Neutrophil (primary cell): Measurements from ENCODE around the gene CACNA1I.

Source experiments
- H3K27ac ChIP-seq: fragments of 200-600 bp; sonication (generic); 2 replicates; pipeline ENCODE4 v1.5.1; 2016; ENCODE audit warnings: mild to moderate bottlenecking, moderate library complexity
- H3K27me3 ChIP-seq: fragments of 200-600 bp; sonication (generic); 2 replicates; pipeline ENCODE4 v1.6.0; 2016; ENCODE audit warnings: mild to moderate bottlenecking
- H3K36me3 ChIP-seq: fragments of 200-600 bp; sonication (generic); 2 replicates; pipeline ENCODE4 v1.5.1; 2017
- H3K4me1 ChIP-seq, 2 experiments: fragments of 200-600 bp in 1 of 2; sonication (generic) in 1 of 2; 1 replicate in 1 of 2; 2 replicates in 1 of 2; pipeline versions ENCODE4 v1.5.1 to v1.6.1; 2013 to 2016; ENCODE audit warnings: low read depth in 1 of 2, low read length in 1 of 2, mild to moderate bottlenecking in 1 of 2, moderate library complexity in 1 of 2; ENCODE audit not compliant: control insufficient read depth in 1 of 2, insufficient read depth in 1 of 2
- H3K4me3 ChIP-seq, 2 experiments: fragments of 200-600 bp in 1 of 2; sonication (generic) in 1 of 2; 1 replicate in 1 of 2; 2 replicates in 1 of 2; pipeline ENCODE4 v1.5.1; 2013 to 2016; ENCODE audit warnings: low read depth in 1 of 2, low read length in 1 of 2, mild to moderate bottlenecking in 1 of 2, moderate library complexity in 1 of 2
- H3K9me3 ChIP-seq: fragments of 200-600 bp; sonication (generic); 2 replicates; pipeline ENCODE4 v1.5.1; 2016
- CTCF ChIP-seq: fragments of 200-600 bp; sonication (generic); IDR thresholded peaks from 2 replicates; pipeline ENCODE4 v1.5.1; 2016; ENCODE audit warnings: antibody characterized with exemption

Gene CACNA1I

GRCh38 chr22:39610246-39610645, 39.7 kb downstream of the CACNA1I start:
- TF ChIP-seq CTCF, result no peak
- Histone ChIP-seq H3K27me3 (peaks cover 66% of the 10 kb centered on the region), H3K27ac (no peak overlapping the region), H3K4me3 (no peak overlapping the region), H3K9me3 (no peaks in the 10 kb centered on the region), H3K4me1 (no peaks in the 10 kb centered on the region), H3K36me3 (no peaks in the 10 kb centered on the region)

GRCh38 chr22:39610766-39611165, 40.2 kb downstream of the CACNA1I start:
- peaks cover 71% of the 10 kb centered on the region for H3K27me3 ChIP-seq
- H3K27ac ChIP-seq, result no peak overlapping the region
- no peak for TF ChIP-seq CTCF
- H3K36me3 ChIP-seq, result no peaks in the 10 kb centered on the region
- no peak overlapping the region for H3K4me3 ChIP-seq
- no peaks in the 10 kb centered on the region for H3K9me3 ChIP-seq
- no peaks in the 10 kb centered on the region for H3K4me1 ChIP-seq

- no peak for TF ChIP-seq CTCF
- H3K4me3 ChIP-seq, result no peak overlapping the region
- peaks cover 77% of the 10 kb centered on the region for H3K27me3 ChIP-seq
- no peak overlapping the region for H3K27ac ChIP-seq
- no peaks in the 10 kb centered on the region for H3K9me3 ChIP-seq
- no peaks in the 10 kb centered on the region for H3K36me3 ChIP-seq
- H3K4me1 ChIP-seq, result no peaks in the 10 kb centered on the region
Measured at GRCh38 chr22:39611360-39611759, 40.8 kb downstream of the CACNA1I start.

- no peaks in the 10 kb centered on the region for H3K36me3 ChIP-seq
Measured at GRCh38 chr22:39612811-39613548, 42.4 kb downstream of the CACNA1I start.

GRCh38 chr22:39613549-39613921, 43.0 kb downstream of the CACNA1I start:
- no peaks in the 10 kb centered on the region for H3K4me1 ChIP-seq
- no peak overlapping the region for H3K4me3 ChIP-seq
- no peak for TF ChIP-seq CTCF
- H3K27me3 ChIP-seq, result peaks cover 80% of the 10 kb centered on the region
- H3K36me3 ChIP-seq, result no peaks in the 10 kb centered on the region
- no peak overlapping the region for H3K27ac ChIP-seq
- H3K9me3 ChIP-seq, result no peaks in the 10 kb centered on the region

More at GRCh38 chr22:39612811-39613548, 42.4 kb downstream of the CACNA1I start:
- H3K4me1 ChIP-seq, result no peaks in the 10 kb centered on the region
- no peak overlapping the region for H3K4me3 ChIP-seq
- H3K27me3 ChIP-seq, result peaks cover 80% of the 10 kb centered on the region
- TF ChIP-seq CTCF, result no peak
- no peak overlapping the region for H3K27ac ChIP-seq
- no peaks in the 10 kb centered on the region for H3K9me3 ChIP-seq
